Stimulated activated effector memory CD8-positive, alpha-beta T cell treated with anti-CD3 and anti-CD28 coated beads, Interleukin-12 subunit alpha, Interleukin-12 subunit beta, amount 100 ng/mL, for 72 hours (primary cell): ENCODE measurements around the gene RNASET2.
"Not testable (repeated sequence)": the region's sequence is repeated elsewhere in the genome, so short reads cannot be mapped to it uniquely, and the experiment has no call there.

ENCODE experiments used
- ATAC-seq: fragments of 150-1000 bp; cut with Tn5 transposase; 2 replicates; pipeline ENCODE4 v1.10.0; 2021
- DNase-seq, 2 donors: peaks; one replicate each; pipeline ENCODE4 v3.0.0; 2021 to 2022; ENCODE audit warnings: low spot score in 2 of 2
- H3K27ac Mint-ChIP-seq: one replicate; pipeline ENCODE4 v1.8.0; 2022; ENCODE audit warnings: mild to moderate bottlenecking, mixed read lengths
- H3K36me3 Mint-ChIP-seq: one replicate; pipeline ENCODE4 v1.8.0; 2022; ENCODE audit warnings: mild to moderate bottlenecking, mixed read lengths
- H3K4me1 Mint-ChIP-seq: one replicate; pipeline ENCODE4 v1.8.0; 2022; ENCODE audit warnings: mixed read lengths
- H3K4me3 Mint-ChIP-seq: one replicate; pipeline ENCODE4 v1.8.0; 2022; ENCODE audit warnings: mild to moderate bottlenecking, mixed read lengths
- H3K9me3 Mint-ChIP-seq: one replicate; pipeline ENCODE4 v1.8.0; 2022; ENCODE audit warnings: mixed read lengths

The RNASET2 gene

GRCh38 chr6:166907871-166908806 is 48.2 kb downstream of the RNASET2 start:
- H3K27ac Mint-ChIP-seq: peak overlapping the region; percentile 48
- H3K4me3 Mint-ChIP-seq: no peak overlapping the region
- peaks cover 5% of the 10 kb centered on the region for H3K36me3 Mint-ChIP-seq
- ATAC-seq (no peak), DNase-seq (no peak)
- peaks cover 4% of the 10 kb centered on the region for H3K9me3 Mint-ChIP-seq
- peaks cover 33% of the 10 kb centered on the region for H3K4me1 Mint-ChIP-seq

- DNase-seq: peak in 1 of 2 donors; percentile 46
- peak overlapping the region; percentile 48 for H3K27ac Mint-ChIP-seq
- peak; percentile 51 for ATAC-seq
- no peak overlapping the region for H3K4me3 Mint-ChIP-seq
- H3K9me3 Mint-ChIP-seq: peaks cover 4% of the 10 kb centered on the region
- H3K36me3 Mint-ChIP-seq: peaks cover 5% of the 10 kb centered on the region
- H3K4me1 Mint-ChIP-seq: peaks cover 33% of the 10 kb centered on the region
These were observed 48.9 kb downstream of the RNASET2 start for GRCh38 chr6:166907373-166907841.

- DNase-seq (peak in 1 of 2 donors; percentile 40), ATAC-seq (no peak)
- no peak overlapping the region for H3K4me3 Mint-ChIP-seq
- H3K9me3 Mint-ChIP-seq: peaks cover 3% of the 10 kb centered on the region
- H3K27ac Mint-ChIP-seq: peak overlapping the region; percentile 48
- peaks cover 5% of the 10 kb centered on the region for H3K36me3 Mint-ChIP-seq
- H3K4me1 Mint-ChIP-seq: peaks cover 30% of the 10 kb centered on the region
These were observed 49.8 kb downstream of the RNASET2 start for GRCh38 chr6:166906376-166907044.

GRCh38 chr6:166905505-166906134 is 50.7 kb downstream of the RNASET2 start:
- DNase-seq: no peak
- H3K4me1 Mint-ChIP-seq: peaks cover 21% of the 10 kb centered on the region
- peaks cover 9% of the 10 kb centered on the region for H3K9me3 Mint-ChIP-seq
- no peak overlapping the region for H3K27ac Mint-ChIP-seq
- no peak overlapping the region for H3K4me3 Mint-ChIP-seq
- no peak for ATAC-seq
- H3K36me3 Mint-ChIP-seq: peaks cover 5% of the 10 kb centered on the region

GRCh38 chr6:166905013-166905412 is 51.3 kb downstream of the RNASET2 start:
- ATAC-seq: no peak
- peaks cover 5% of the 10 kb centered on the region for H3K36me3 Mint-ChIP-seq
- H3K27ac Mint-ChIP-seq: no peak overlapping the region
- peaks cover 11% of the 10 kb centered on the region for H3K9me3 Mint-ChIP-seq
- peaks cover 18% of the 10 kb centered on the region for H3K4me1 Mint-ChIP-seq
- DNase-seq: no peak
- no peak overlapping the region for H3K4me3 Mint-ChIP-seq

GRCh38 chr6:166904101-166904746 is 52.1 kb downstream of the RNASET2 start:
- Mint-ChIP-seq H3K36me3 (peaks cover 5% of the 10 kb centered on the region), H3K4me3 (no peak overlapping the region), H3K27ac (no peak overlapping the region), H3K9me3 (peaks cover 14% of the 10 kb centered on the region), H3K4me1 (peaks cover 18% of the 10 kb centered on the region)
- ATAC-seq: no peak
- DNase-seq: no peak

- peaks cover 5% of the 10 kb centered on the region for H3K36me3 Mint-ChIP-seq
- peaks cover 18% of the 10 kb centered on the region for H3K4me1 Mint-ChIP-seq
- ATAC-seq: peak; percentile 4
These were observed 52.9 kb downstream of the RNASET2 start for GRCh38 chr6:166903500-166903899.

GRCh38 chr6:166903027-166903426 is 53.3 kb downstream of the RNASET2 start:
- peaks cover 14% of the 10 kb centered on the region for H3K9me3 Mint-ChIP-seq
- DNase-seq (no peak), ATAC-seq (no peak)
- peaks cover 5% of the 10 kb centered on the region for H3K36me3 Mint-ChIP-seq
- peaks cover 18% of the 10 kb centered on the region for H3K4me1 Mint-ChIP-seq
- no peak overlapping the region for H3K4me3 Mint-ChIP-seq
- no peak overlapping the region for H3K27ac Mint-ChIP-seq

More at GRCh38 chr6:166903500-166903899, 52.9 kb downstream of the RNASET2 start:
- Mint-ChIP-seq H3K27ac (no peak overlapping the region), H3K4me3 (no peak overlapping the region), H3K9me3 (peaks cover 14% of the 10 kb centered on the region)
- DNase-seq: no peak

- ATAC-seq (no peak), DNase-seq (no peak)
- Mint-ChIP-seq H3K9me3 (peaks cover 14% of the 10 kb centered on the region), H3K27ac (no peak overlapping the region), H3K4me3 (no peak overlapping the region), H3K4me1 (peaks cover 11% of the 10 kb centered on the region), H3K36me3 (peaks cover 5% of the 10 kb centered on the region)
These were observed 54.1 kb downstream of the RNASET2 start for GRCh38 chr6:166902211-166902755.

- H3K36me3 Mint-ChIP-seq: peaks cover 5% of the 10 kb centered on the region
- peaks cover 14% of the 10 kb centered on the region for H3K9me3 Mint-ChIP-seq
- DNase-seq (no peak), ATAC-seq (no peak)
- H3K27ac Mint-ChIP-seq: no peak overlapping the region
- no peak overlapping the region for H3K4me3 Mint-ChIP-seq
- H3K4me1 Mint-ChIP-seq: peaks cover 5% of the 10 kb centered on the region
These were observed 54.7 kb downstream of the RNASET2 start for GRCh38 chr6:166901626-166902025.

- H3K4me3 Mint-ChIP-seq: no peak overlapping the region
- peaks cover 14% of the 10 kb centered on the region for H3K9me3 Mint-ChIP-seq
- peaks cover 5% of the 10 kb centered on the region for H3K36me3 Mint-ChIP-seq
- H3K27ac Mint-ChIP-seq: no peak overlapping the region
- DNase-seq: no peak
- H3K4me1 Mint-ChIP-seq: no peaks in the 10 kb centered on the region
- no peak for ATAC-seq
These were observed 55.3 kb downstream of the RNASET2 start for GRCh38 chr6:166900956-166901607.

- H3K36me3 Mint-ChIP-seq: peaks cover 5% of the 10 kb centered on the region
- H3K27ac Mint-ChIP-seq: no peak overlapping the region
- ATAC-seq (no peak), DNase-seq (no peak)
- H3K9me3 Mint-ChIP-seq: peaks cover 14% of the 10 kb centered on the region
- no peaks in the 10 kb centered on the region for H3K4me1 Mint-ChIP-seq
- H3K4me3 Mint-ChIP-seq: no peak overlapping the region
These were observed 56.1 kb downstream of the RNASET2 start for GRCh38 chr6:166900130-166900708.

- Mint-ChIP-seq H3K9me3 (peaks cover 14% of the 10 kb centered on the region), H3K4me1 (no peaks in the 10 kb centered on the region), H3K36me3 (peaks cover 5% of the 10 kb centered on the region), H3K4me3 (no peak overlapping the region), H3K27ac (no peak overlapping the region)
- ATAC-seq (no peak), DNase-seq (no peak)
These were observed 57.4 kb downstream of the RNASET2 start for GRCh38 chr6:166898910-166899309.

GRCh38 chr6:166894614-166895013 is 61.7 kb downstream of the RNASET2 start:
- H3K36me3 Mint-ChIP-seq, H3K27ac Mint-ChIP-seq, H3K4me1 Mint-ChIP-seq, DNase-seq, H3K9me3 Mint-ChIP-seq, ATAC-seq, H3K4me3 Mint-ChIP-seq: not testable (repeated sequence)
